KG1 (cell line): ENCODE results near the gene LRRC57.

ENCODE experiments used
- DNase-seq: peaks from one replicate; lab custom pipeline; 2025; lab: John Stamatoyannopoulos, UW

LRRC57 gene

GRCh38 chr15:42490671-42491538 is 57.7 kb downstream of the LRRC57 start, which contains the start of gene ZNF106:
Gene ZNF106 (minus strand): TSS chr15:42491141. CDS start chr15:42472289, 18,852 bp downstream.
- peak; percentile 66 for DNase-seq

DNA sequence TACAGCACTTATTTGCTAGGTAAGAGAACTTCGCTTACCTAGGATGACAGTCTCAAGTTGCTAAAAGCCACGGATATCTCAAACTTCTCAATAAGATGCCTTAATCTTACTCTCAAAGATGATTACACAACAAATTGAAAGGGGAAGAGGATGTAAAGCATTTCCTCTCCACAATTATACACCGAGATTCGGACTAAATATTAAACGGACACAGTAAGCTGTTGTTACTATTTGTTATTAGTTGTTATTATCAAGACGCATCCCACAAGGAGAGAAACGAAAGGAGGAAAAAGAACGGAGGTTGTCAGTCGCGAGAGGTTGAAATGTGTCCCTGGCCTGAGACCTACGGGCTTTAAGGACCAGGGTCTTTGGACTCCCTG is 58.3 kb downstream of the LRRC57 start:
- DNase-seq: peak; percentile 14
